HG02798 (cell line): ENCODE measurements around the gene IL1R1.
"Not testable (repeated sequence)": the region's sequence is repeated elsewhere in the genome, so short reads cannot be mapped to it uniquely, and the experiment has no call there.

ENCODE experiments used
- ATAC-seq: cut with Tn5 transposase; IDR thresholded peaks from one replicate; pipeline ENCODE4 v1.9.1; 2021; ENCODE audit warnings: mild to moderate bottlenecking; ENCODE audit not compliant: unreplicated experiment, poor library complexity

IL1R1 gene

DNA sequence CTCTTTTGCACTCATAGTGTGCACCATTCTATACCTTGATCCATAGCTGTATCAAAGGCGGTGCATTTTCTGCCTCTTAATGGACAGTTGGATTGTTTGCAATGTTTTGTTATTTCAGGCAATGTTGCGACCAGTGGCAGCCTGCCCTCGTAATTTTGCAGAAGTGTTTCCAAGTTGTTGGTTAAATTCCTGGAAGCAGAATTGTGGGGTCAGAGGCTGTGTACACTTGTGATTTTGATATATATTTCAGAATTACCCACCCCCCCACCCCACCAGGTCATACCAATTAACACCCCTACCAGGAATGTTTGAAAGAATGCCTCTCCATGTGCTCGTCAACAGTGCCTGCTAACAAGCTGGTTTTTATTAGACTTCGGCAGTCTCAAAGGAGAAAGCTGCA is 32.4 kb upstream of the IL1R1 start:
- no peak for ATAC-seq

DNA sequence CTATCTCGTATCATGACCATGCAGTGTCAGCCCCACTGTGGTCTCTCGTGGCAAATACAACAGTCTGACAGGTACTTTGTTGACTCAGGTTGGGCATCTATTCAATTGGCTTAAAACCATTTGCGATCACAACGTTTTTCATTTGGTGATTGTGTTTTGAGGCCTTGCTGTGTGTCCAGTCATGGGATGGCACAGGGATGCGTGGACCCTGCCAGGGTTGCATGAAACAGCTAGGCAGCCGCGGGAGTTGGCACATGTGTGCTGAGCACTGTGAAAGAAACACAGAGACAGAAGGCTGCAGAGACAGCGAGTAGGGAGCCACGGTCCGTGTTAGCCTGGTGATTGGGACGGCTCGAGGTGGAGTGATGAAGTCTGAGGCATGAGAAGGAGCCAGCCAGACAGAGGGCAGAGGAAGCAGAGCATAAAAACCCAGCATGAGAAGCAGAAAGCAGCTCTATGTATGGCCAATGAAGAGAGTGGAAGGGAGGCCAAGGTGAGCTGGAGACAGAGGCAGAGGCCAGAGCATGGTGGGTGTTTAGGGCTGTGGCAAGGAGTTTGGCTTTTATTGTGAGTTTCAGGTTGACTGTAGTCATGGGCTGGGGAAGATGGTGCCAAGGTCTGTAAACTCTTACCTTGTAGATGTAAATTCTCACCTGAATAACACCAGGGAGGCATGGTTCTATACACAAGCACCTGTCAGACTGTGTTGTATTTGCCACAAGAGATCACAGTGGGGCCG is 31.8 kb upstream of the IL1R1 start:
- no peak for ATAC-seq

DNA sequence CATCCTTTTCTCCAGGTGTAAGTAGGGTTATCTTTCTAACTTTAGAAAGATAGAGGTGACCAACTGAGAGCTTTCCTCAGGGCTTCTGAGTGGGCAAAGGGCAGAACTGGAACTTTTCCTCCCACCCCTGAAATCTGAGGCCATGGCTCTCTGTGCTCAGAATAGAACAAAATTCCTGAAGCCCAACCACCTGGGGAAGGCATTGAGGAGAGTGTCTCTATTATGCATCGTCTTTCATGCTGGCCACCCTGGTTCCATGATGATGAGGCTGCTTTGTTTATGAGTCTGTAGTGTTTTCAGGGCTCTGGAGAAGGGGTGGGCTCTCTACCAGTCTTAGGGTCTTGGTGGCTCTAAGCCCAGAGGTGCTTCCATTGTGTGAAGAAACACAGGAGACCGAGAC is 30.7 kb upstream of the IL1R1 start:
- ATAC-seq = no peak

DNA sequence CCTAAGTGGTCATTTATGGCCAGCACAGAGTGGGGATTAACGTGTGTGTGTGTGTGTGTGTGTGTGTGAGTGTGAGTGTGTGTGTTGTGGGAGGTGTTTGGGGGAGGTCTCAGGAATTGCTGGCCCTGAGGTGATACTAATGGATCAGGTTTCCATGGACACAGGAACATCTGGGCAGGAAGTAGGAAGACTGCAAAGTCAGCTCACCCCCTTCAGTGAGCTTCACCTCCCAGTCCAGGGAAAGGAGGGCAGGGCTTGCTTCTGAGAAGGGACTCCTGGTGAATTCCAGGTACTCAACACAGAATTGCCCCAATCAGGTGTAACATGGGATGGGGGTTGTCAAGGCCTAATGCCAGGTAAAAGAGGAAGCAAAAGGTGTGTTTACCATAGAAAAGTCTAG is 30.3 kb upstream of the IL1R1 start:
- no peak for ATAC-seq

DNA sequence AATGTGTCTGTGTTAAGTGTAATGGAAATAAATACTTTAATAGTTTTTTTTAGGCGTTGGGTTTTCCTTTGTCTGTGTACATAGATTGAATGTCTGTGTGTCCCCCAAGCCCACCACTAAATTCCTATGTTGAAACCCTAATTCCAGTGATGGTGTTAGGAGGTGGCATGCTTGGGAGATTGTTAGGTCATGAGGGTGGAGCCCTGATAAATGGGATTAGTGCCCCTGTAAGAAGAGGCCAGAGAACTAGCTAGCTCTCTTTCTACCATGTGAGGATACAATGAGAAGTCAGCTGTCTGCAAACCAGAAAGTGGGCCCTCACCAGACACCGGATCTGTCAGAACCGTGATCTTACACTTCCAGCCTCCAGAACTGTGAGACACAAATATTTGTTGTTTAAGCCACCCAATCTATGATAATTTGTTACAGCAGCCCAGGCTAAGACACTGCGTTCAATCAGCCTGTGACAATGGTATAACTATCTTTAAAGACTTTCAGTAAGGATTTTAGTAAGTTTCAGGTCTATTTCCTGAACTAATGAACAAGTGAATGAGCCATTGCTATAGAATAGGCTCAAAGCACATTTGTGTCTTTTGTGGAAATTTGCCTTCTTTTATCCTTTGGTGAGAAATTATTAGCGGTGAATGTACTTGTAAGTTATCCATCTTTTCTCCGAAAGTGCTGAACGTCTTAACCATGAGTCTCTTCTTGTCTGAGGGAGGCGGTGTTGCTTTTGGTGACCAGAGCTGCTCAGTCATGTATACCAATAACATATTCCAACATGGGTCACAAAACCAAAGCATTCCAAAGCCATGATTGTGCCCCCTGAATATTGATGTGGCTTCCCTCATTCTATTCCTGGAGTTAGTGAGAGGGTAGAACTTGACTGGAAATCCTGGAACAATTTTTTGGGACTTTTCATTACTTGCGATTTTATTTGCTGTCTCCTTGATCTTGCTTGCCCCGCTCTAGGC is 29.6 kb upstream of the IL1R1 start:
- ATAC-seq = no peak

DNA sequence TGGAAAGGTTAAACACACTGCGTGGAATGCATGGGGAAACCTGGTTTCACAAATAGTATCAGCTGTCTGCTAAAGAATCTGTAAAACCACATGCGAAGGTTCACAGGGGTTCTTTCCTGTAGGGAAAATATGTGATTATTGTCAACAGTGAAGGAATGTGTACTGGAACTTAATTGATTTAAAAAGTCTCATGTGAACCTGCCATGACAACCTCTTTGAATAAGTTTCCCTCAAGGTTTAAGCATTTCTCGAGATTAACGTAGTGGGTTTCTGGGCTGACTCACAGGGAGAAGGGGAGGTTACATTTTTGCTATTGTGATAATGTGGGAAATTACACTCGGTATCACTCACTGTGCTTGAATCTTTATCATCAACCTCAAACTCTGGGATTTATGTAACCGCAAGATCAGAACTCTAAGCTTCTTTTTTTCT is 28.2 kb upstream of the IL1R1 start:
- no peak for ATAC-seq

DNA sequence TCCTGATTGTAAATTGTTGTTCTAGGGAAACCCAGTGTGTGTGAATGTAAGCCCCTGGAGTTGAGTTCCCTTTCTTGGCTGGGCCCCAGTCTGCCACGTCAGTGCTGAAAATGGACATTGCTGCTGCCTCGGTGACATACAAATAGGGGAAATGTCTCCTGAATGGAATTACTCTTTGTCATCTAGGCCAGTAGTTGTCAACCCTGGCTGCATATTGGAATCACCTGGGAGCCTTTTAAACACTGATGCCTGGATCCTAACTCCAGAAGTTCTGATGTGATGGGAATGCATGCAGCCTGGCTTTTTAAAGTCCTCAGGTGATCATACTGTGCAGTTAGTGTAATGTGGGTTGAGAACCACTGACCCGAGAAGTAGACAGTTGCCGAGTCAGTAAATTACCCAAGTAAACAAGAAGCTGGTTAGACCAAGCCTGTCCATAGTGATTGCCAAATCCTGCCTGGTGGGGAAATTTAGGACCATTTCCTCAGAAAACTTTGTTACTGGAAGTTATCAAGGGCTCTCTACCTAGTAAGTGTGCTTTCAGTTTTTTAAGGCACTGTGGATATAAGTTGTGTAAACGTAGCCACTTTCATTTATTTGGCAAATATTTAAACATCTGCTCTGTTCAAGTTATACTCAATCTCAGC is 27.6 kb upstream of the IL1R1 start:
- ATAC-seq = peak; percentile 33

DNA sequence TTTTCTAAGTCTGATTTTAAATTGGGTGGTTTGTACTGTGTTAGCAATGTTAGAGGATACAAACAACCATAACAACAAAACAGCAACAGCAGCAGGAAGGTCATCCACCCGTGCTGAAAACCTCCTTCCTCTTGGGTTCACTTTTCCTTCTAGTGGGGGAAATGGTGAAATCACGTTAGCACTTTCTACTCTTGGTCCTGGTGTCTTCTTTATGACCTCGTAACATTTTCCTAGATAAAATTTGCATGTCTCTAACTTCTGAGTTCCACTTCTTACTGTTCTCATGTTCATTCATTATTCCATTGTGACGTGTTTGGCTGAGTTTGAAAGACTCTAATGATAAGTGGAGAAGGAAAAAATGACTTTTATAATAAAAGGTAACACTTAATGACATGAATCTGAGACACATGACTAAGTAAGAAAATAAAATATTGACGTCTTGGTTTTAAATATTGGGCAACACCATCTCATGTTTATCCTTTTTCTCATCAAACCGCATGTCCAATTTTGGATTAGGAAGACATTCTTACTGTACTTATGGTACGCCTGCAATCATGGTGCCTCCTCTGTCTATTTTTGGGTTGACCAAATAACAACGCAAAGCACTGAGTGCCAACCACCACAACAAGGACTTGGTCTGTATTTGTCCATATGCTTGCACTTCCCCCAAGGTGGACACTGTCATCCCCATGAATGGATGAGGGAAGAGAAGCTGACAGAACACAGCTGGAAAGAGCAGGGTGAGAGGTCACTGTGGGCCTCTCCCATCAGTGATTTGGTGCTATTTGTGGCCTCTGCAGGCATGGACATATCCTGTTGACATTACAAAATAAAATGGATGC is 25.7 kb upstream of the IL1R1 start:
- no peak for ATAC-seq

DNA sequence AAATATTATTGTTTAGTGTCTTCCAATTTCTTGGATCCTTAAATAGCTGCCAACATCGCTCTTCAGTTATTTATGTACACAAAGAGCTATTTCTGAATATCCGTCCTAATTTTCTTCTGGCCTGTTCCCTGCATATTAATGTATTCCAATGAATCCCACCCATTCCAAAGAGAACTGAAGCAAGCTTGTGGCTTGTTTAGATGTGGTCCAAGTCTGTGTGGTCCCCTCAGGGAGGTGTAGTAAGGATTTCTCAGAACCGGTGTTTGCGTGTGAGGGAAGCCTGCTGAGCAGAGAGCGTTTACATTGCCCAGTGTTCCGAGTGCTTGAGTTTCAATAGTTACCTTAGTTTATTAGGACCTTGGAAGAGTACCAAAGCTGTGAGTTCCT is 25.1 kb upstream of the IL1R1 start:
- no peak for ATAC-seq

DNA sequence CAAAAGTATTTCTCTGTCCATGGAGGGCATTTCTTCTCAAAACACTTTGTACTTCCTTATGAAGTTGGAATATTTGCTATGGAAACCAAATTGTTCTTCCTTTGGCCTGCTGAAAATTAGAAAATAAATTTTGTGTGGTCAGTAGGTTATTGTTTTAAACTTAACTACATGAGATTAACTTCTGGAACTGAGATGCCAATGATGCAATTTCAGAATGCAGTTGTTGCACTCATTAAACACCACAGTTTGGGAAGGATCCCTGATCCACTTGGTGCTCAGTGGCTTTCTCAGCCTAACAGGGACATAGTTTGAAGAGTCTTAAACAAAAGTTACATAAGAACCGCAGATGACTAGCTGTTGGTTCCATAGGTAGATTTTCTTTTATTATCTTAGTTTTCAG is 23.3 kb upstream of the IL1R1 start:
- no peak for ATAC-seq

DNA sequence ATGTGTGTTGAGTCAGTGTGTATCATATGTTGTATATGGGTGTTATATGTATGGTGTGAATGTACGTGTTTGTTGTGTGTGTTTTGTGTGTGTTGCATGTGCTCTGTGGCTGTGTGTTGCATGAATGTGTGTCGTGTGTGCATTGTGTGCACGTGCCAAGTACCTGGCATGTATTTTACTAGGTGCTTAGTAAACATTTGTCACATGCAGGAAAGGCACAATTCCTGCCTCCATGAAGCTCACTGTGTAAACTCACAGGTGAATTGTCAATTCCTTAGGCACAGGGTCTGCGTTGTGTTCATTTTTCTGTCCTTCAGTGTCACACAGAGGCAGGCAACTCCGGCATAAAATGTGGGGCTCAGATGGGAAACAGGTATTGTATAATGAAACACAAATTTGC is 22.3 kb upstream of the IL1R1 start:
- no peak for ATAC-seq

DNA sequence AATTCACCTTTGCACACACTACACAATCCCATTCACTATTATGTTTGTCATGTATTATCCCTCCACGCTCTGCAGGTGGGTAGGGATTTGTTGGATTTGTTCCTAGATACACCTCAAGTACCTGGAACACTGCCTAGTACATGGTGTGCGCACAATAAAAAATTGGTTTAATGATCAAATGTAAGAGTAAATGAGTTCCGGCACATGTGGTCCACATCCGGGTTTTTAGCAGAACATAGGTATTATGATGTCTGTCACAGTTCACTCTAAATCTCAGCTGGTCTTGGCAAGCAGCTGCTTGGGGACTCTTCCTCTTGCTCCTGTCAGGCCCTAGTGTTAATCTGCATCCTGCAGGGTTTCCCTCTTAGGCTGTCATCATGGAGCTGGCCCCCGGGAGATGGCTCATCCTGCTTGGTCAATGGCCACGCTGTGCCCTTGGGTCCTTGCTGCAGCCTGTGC is 21.8 kb upstream of the IL1R1 start:
- no peak for ATAC-seq

DNA sequence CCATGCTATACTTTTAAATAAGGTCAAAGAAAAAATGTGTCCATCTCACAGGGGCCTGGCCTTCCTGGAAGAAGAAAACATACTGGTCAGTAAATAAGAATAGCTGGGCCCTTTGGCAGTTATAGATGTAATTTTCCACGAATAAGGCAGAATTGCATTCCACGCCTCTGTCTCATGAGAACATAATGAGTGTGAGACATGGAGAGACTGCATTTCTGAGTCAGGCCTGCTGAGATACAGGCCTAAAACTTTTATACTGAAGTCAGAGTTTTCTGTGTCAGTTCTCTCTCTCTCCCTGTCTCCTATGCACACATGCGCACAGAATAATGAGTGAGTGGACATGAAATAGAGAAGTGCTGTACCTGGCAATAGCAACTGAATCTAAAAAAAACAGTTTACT is 20.4 kb upstream of the IL1R1 start:
- ATAC-seq = no peak

DNA sequence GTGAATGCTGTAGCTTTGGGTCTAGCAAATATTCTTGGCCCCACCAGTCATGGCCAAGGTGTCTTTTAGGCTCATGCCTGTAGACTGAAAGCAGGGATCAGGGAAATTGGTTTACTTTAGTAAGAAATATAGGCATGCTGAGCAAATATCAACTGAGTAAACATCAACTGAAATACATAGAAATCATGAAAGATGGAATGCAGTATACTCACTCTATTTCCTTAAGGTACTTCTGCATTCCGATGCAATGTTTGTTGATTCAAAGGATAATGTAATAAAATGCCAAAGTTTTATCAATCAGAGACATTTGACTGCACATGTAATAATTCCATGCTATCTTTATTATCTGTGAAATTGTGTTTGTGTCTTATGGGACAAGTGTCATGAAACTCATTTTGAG is 19.6 kb upstream of the IL1R1 start:
- no peak for ATAC-seq

DNA sequence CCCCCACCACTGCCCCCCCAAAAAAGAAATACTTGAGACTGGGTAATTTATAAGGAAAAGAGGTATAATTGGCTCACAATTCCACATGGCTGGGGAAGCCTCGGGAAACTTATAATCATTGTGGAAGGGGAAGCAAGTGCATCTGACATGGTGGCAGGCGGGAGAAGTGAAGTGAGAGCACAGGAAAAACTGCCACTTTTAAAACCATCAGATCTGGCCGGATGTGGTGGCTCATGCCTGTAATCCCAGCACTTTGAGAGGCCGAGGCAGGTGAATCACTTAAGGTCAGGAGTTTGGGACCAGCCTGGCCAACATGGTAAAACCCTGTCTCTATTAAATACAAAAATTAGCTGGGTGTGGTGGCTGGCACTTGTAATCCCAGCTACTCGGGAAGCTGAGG is 18.1 kb upstream of the IL1R1 start:
- not testable (repeated sequence) for ATAC-seq

DNA sequence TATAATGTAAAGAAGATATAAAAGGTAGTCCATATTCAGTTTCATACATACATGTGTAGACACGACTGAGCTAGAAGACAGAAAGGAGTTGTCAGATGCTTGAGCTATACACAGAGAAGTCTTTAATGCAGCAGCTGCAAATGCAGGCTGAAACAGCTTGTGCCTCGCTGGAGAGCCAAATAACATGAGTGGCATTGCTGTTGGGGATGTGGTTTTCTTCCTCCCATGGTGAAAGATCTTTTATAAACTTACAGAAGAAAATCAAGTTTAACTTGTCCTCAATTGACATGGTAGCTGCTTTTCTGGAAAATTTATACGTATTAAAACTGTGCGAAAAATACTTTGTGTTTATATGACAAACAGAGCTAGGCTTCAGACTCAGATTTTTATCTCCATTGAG is 16.4 kb upstream of the IL1R1 start:
- ATAC-seq = no peak

DNA sequence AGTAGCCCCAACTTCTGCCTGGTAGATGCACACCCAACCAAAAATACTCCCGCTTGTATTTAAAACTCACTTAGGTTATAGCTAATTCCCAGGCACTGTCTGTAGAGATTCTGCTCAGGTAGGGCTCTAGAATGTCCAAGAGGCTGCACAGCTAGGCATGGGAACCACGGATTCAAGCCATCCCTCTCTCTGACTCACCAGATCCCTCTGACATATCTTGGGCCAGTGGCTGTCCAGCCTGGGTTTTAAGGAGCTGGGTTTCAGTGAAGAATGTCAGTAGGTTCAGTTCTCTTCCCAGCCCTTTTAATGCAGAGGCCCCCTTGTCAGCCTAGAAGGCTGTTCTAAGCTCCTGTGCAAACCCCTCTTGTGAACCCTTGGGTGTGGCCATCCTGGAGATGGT is 15.9 kb upstream of the IL1R1 start:
- no peak for ATAC-seq

DNA sequence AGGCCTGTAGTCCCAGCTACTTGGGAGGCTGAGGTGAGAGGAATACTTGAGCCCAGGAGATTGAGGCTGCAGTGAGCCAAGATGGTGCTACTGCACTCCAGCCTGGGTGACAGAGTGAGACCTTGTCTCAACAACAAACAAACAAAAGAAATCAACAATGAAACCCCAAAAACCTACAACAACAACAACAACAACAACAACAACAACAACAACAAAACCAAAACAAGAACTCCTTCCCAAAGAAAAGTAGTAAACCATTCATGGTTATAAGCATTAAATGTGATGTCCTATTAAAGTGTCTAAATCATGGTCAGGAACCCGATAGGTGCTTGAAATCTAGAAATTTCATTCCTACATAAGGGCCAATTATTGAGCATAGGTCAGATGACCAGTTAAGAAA is 13.5 kb upstream of the IL1R1 start:
- ATAC-seq = no peak

DNA sequence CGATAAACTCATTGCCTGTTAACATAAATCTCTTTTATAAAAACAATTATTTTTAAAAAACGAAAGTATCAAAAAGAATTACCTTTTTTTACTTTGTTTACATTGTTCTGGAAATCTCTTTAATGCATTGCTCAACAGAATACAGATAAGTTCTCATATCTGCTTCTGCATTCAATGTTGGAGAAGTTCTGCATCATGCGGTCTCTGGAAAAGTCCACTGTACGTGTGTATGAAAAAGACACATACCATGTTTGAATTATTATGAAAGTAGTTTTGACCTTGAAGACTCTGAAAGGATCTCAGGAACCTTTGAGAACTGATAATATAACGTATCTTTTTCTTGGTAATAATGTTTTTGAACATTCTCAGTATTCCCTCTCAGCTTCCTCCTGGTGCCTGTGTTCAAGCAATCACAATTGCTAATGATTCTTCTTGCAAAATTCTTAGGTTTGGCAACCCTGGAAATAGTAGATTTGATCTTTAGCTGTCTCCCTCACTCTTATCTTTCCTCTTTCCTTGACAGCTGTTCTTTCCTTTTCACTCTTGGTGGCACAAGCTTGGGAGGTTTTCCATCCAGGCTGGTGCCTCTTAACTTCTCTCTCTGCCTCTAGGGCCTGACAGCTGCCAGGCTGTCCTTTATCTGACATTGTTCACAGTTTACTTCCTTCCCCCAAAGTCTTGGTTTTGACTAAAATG is 12.4 kb upstream of the IL1R1 start:
- no peak for ATAC-seq

DNA sequence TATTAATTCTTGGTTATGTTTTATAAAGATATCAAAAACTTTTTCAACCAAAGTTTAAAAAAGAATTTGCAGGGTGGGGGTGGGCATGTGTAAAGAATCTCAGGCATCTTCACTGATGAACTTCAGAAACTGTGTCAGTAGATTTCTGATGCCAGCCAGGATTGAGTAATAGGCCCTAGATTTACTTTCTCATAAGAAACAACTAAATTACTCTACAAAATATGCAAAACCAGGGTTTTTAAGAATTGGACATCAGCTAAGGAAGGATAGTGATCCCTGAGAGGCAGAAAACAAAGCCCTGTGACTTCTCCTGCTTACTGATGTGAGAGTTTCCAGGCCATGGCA is 11.9 kb upstream of the IL1R1 start:
- no peak for ATAC-seq
